ENCODE results near the gene EPAS1. TPM values are rescaled to one million over a fixed set of nuclear protein-coding genes. Genes with fewer than 3 reads are reported as not detected.

The EPAS1 gene
- total RNA-seq, 1 experiment from 2014 or later, result 55.9 TPM

DNA sequence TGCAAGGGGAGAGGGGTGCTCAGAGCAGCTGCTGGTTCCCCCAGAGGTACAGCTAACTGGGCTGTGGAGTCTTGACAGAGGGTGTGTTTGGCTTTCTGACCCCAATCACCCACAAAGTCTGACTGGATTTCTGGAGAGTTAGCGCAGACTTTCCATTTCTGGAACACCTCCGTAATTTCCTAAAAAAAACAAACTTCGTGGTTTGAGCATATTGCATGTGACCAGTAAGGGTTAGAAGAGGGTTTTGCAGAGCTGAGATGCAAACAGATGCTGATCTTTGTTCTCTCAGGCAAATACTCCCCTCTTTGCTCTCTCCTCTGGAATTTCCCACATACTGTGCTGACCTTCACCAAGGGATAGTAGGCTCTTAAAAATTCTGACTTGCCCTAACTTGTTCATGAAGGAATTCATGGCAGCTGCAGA is 137.7 kb downstream of the EPAS1 start:
- no TSS peak for BruUV-seq (replicated peaks)
- no peaks in the 10 kb centered on the region for H3K4me1 ChIP-seq (ENCODE audit: control insufficient read depth in 1 of 2, insufficient read depth in 2 of 2, low read length in 2 of 2)
- H3K4me2 ChIP-seq (ENCODE audit: low read length), result no peak overlapping the region
- no peak for DNase-seq (ENCODE audit: low read depth, low spot score)
- intact Hi-C loops (cut with micrococcal nuclease), result no loop called here
- H3K27me3 ChIP-seq (ENCODE audit: insufficient read depth, low read length), result no peaks in the 10 kb centered on the region
- no peak overlapping the region for H3K4me3 ChIP-seq (replicated peaks in 1 of 2; ENCODE audit: low read depth in 1 of 2, low read length in 2 of 2)
- no peak overlapping the region for H2AFZ ChIP-seq (ENCODE audit: low read depth, low read length, poor library complexity, severe bottlenecking)
- H3K9ac ChIP-seq (ENCODE audit: low read length), result no peak overlapping the region
- no peak for ATAC-seq
- no peak overlapping the region for H3K27ac ChIP-seq (ENCODE audit: low read depth, low read length)
- H3K9me3 ChIP-seq (ENCODE audit: control insufficient read depth in 1 of 2, insufficient read depth in 1 of 2, low read depth in 1 of 2, low read length in 2 of 2), result no peaks in the 10 kb centered on the region
- no peaks in the 10 kb centered on the region for H3K36me3 ChIP-seq (ENCODE audit: control insufficient read depth in 1 of 2, insufficient read depth in 2 of 2, low read length in 2 of 2)
- no peaks in the 10 kb centered on the region for H3K79me2 ChIP-seq (ENCODE audit: insufficient read depth, low read length)
- RAD21 ChIA-PET (ENCODE audit: low non-redundant PET in 1 of 2, low total read pairs in 2 of 2, uncharacterized antibody in 2 of 2, unreplicated experiment in 2 of 2), result no interaction called here
- no peaks in the 10 kb centered on the region for H4K20me1 ChIP-seq (ENCODE audit: insufficient read depth)
- H3K9me2 ChIP-seq (ENCODE audit: insufficient read depth), result peaks cover 4% of the 10 kb centered on the region; the same call in 1 of the 2 replicates
- POLR2A ChIA-PET, result no interaction called here
- CTCF ChIA-PET, result no interaction called here
- TF ChIP-seq EZH2phosphoT487 (IDR thresholded peaks at IDR 0.05; ENCODE audit: borderline replicate concordance) (no peak), ELF1 (IDR thresholded peaks at IDR 0.05; ENCODE audit: borderline replicate concordance, low read depth) (no peak), RAD21 (IDR thresholded peaks at IDR 0.05; ENCODE audit: low read depth) (no peak), TCF7L2 (IDR thresholded peaks at IDR 0.05; ENCODE audit: borderline replicate concordance, extremely low read depth, insufficient read depth, insufficient read length) (no peak), EGR1 (IDR thresholded peaks at IDR 0.05; ENCODE audit: low read depth) (no peak), POLR2A (IDR thresholded peaks at IDR 0.05; ENCODE audit: borderline replicate concordance, extremely low read depth, insufficient read depth, insufficient read length) (no peak), ZFX (IDR thresholded peaks at IDR 0.05) (no peak), SRF (IDR thresholded peaks at IDR 0.05; ENCODE audit: low read depth) (no peak), CEBPB (IDR thresholded peaks at IDR 0.05; ENCODE audit: low read depth) (no peak), EZH2 (IDR thresholded peaks at IDR 0.05) (no peak), CBX3 (IDR thresholded peaks at IDR 0.05; ENCODE audit: low read depth) (no peak)
- TF ChIP-seq, protein P1, sequence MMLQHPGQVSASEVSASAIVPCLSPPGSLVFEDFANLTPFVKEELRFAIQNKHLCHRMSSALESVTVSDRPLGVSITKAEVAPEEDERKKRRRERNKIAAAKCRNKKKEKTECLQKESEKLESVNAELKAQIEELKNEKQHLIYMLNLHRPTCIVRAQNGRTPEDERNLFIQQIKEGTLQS (IDR thresholded peaks at IDR 0.05), result no peak
- TF ChIP-seq, protein P2, sequence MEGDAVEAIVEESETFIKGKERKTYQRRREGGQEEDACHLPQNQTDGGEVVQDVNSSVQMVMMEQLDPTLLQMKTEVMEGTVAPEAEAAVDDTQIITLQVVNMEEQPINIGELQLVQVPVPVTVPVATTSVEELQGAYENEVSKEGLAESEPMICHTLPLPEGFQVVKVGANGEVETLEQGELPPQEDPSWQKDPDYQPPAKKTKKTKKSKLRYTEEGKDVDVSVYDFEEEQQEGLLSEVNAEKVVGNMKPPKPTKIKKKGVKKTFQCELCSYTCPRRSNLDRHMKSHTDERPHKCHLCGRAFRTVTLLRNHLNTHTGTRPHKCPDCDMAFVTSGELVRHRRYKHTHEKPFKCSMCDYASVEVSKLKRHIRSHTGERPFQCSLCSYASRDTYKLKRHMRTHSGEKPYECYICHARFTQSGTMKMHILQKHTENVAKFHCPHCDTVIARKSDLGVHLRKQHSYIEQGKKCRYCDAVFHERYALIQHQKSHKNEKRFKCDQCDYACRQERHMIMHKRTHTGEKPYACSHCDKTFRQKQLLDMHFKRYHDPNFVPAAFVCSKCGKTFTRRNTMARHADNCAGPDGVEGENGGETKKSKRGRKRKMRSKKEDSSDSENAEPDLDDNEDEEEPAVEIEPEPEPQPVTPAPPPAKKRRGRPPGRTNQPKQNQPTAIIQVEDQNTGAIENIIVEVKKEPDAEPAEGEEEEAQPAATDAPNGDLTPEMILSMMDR (IDR thresholded peaks at IDR 0.05 in 2 of 3, conservative IDR thresholded peaks at IDR 0.05 in 1 of 3; ENCODE audit: borderline replicate concordance in 1 of 3, insufficient read depth in 1 of 3, low read depth in 2 of 3, low read length in 2 of 3), result no peak

Measured in HCT116 (cell line).